ENCODE measurements around the gene SLC7A6OS. TPM values are rescaled to one million over a fixed set of nuclear protein-coding genes. Genes with fewer than 3 reads are reported as not detected.

Gene SLC7A6OS
- total and polyA plus RNA-seq, 5 donors = 7.9 to 13.4 (median 11.5) TPM

GRCh38 chr16:68343137-68343536 lies 32.4 kb upstream of the SLC7A6OS start:
- H3K27ac ChIP-seq (ENCODE audit: low read length) = no peak overlapping the region
- no peak for DNase-seq
- H3K9me3 ChIP-seq (ENCODE audit: control insufficient read depth, low read length) = no peaks in the 10 kb centered on the region
- no peaks in the 10 kb centered on the region for H3K4me1 ChIP-seq (ENCODE audit: control insufficient read depth, insufficient read depth, low read length)
- intact Hi-C loops (cut with DNase I) = no loop called here
- ATAC-seq = no peak
- no peak overlapping the region for H3K4me3 ChIP-seq (ENCODE audit: low read length)
- WGBS = 96% methylated on average over 7 of the region's 7 CpGs
- no peaks in the 10 kb centered on the region for H3K27me3 ChIP-seq (ENCODE audit: control insufficient read depth, insufficient read depth)

DNA sequence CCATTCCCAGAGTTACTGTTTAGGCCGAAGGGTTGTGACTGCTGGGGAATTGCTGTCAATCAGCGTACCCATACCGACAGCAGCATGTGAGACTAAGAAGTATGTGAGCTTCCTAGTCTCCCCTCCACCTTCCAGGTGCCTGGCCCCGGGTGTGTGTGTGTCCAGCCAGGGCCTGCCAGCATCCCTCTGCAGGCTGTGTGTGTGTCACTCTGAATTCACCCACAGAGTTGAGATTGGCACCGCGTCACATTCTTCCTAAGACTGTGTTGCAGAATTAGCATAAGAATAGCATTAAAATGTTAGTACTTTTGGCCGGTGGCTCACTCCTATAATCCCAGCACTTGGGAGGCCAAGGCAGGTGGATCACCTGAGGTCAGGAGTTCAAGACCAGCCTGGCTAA lies 31.9 kb upstream of the SLC7A6OS start:
- Histone ChIP-seq H3K27ac (ENCODE audit: low read length) (no peak overlapping the region), H3K4me1 (ENCODE audit: control insufficient read depth, insufficient read depth, low read length) (no peaks in the 10 kb centered on the region), H3K27me3 (ENCODE audit: control insufficient read depth, insufficient read depth) (no peaks in the 10 kb centered on the region), H3K4me3 (ENCODE audit: low read length) (no peak overlapping the region), H3K9me3 (ENCODE audit: control insufficient read depth, low read length) (no peaks in the 10 kb centered on the region)
- ATAC-seq (no peak), DNase-seq (no peak)
- WGBS = 90% methylated on average over 7 of the region's 7 CpGs
- intact Hi-C loops (cut with DNase I) = no loop called here

DNA sequence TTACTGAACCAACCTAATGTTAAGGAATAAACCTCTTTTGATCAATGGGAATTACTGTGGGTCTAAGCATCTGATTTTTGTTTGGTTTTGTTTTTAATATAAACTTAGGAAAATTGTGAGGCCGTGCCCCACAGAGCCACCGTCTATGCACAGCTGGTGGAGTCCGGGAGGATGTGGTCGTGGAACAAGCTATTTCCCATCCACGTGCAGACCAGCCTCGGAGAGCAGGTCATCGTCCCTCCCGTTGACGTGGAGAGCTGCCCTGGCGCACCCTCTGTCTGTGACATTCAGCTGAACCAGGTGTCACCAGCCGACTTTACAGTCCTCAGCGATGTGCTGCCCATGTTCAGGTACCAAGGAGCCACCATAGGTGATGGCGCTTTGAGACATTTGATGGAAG lies 28.5 kb upstream of the SLC7A6OS start:
- intact Hi-C loops (cut with DNase I) = no loop called here
- ATAC-seq (no peak), DNase-seq (no peak)
- H3K4me3 ChIP-seq (ENCODE audit: low read length) = no peak overlapping the region
- no peaks in the 10 kb centered on the region for H3K9me3 ChIP-seq (ENCODE audit: control insufficient read depth, low read length)
- 92% methylated on average over 13 of the region's 13 CpGs for WGBS
- no peaks in the 10 kb centered on the region for H3K27me3 ChIP-seq (ENCODE audit: control insufficient read depth, insufficient read depth)
- H3K27ac ChIP-seq (ENCODE audit: low read length) = no peak overlapping the region
- no peaks in the 10 kb centered on the region for H3K4me1 ChIP-seq (ENCODE audit: control insufficient read depth, insufficient read depth, low read length)

DNA sequence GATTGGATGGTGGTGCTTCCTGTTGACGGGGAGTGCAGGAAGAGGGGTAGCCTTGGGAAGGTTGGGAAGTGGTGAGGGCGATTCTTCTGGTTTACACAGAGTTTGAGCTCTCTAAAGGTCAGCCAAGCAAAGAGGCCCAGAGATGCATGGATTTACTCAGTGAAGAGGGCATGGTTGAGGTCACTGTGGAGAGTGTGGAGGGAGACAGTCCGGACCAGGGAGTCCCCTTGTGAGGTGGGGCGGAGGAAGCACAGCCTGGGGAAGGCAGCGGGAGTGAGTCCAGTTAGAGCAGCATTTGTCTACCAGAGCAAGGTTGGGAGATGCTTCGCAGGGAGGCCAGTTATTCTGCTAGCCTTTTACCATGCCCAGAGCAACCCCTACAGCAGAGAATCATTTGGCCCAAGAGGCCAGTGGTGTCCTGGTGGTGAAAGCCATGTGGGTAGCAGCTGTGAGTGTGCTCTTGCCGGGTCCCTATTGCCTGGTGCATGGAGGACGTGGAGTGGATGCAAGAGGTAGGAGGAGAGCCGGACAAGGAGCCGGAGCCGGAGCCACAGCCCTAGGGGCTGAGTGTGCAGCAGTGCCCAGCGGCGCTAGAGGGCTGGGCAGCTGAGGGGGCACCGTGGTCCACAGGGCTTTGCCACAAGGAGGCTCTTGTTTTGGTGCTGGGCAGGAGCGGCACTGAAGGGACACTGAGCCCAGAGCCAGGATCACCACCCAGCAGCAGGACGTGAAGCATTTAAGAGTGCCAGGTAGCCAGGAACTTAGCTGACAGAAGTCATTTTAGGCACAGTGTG lies 27.8 kb upstream of the SLC7A6OS start:
- no peaks in the 10 kb centered on the region for H3K9me3 ChIP-seq (ENCODE audit: control insufficient read depth, low read length)

GRCh38 chr16:68335175-68335574 lies 24.4 kb upstream of the SLC7A6OS start:
- 92% methylated on average over 5 of the region's 5 CpGs for WGBS

More for the DNA sequence above, 27.8 kb upstream of the SLC7A6OS start:
- Histone ChIP-seq H3K4me1 (ENCODE audit: control insufficient read depth, insufficient read depth, low read length) (no peaks in the 10 kb centered on the region), H3K27ac (ENCODE audit: low read length) (no peak overlapping the region), H3K27me3 (ENCODE audit: control insufficient read depth, insufficient read depth) (no peaks in the 10 kb centered on the region), H3K4me3 (ENCODE audit: low read length) (no peak overlapping the region)
- ATAC-seq (no peak), DNase-seq (no peak)
- intact Hi-C loops (cut with DNase I) = no loop called here
- 94% methylated on average over 16 of the region's 16 CpGs for WGBS

DNA sequence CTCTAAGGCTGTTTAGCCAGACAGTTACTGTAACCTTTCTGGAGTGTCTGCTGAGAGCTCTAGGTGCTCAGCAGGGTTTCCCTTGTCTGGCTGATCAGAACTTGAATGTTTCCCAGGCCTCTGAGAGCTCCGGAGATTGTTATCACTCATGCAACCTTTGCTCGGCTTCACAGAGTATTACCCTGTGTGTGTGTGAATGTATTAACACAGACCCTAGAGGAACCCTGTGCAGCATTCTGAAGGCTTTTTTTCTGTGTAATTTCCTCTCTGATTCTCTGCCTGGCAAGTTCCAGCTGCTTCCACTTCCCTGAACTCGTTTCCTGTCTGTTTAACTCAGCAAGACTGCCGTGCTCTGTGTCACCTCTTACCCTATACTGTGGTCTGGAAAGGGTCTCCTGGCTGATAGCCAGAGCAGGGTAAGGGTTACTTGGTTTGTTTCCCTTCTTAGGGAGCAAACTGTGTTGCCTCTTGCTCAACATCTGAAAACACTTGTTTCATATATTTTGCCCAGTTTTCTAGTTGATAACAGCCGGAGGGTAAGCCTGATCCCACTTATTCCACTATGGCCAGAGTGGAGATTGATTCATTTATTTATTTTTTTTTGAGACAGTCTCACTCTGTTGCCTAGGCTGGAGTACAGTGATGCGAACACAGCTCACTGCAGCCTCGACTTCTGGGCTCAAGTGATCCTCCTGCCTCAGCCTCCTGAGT lies 21.8 kb upstream of the SLC7A6OS start:
- H3K4me1 ChIP-seq (ENCODE audit: control insufficient read depth, insufficient read depth, low read length) = no peaks in the 10 kb centered on the region
- peak overlapping the region; percentile 44 for H3K27ac ChIP-seq (ENCODE audit: low read length)
- H3K27me3 ChIP-seq (ENCODE audit: control insufficient read depth, insufficient read depth) = no peaks in the 10 kb centered on the region
- ATAC-seq (peak; percentile 45 to 48), DNase-seq (no peak)
- 52% methylated on average over 7 of the region's 7 CpGs for WGBS
- no peaks in the 10 kb centered on the region for H3K9me3 ChIP-seq (ENCODE audit: control insufficient read depth, low read length)
- intact Hi-C loops (cut with DNase I) = no loop called here
- H3K4me3 ChIP-seq (ENCODE audit: low read length) = no peak overlapping the region

More at GRCh38 chr16:68335175-68335574, 24.4 kb upstream of the SLC7A6OS start:
- Histone ChIP-seq H3K9me3 (ENCODE audit: control insufficient read depth, low read length) (no peaks in the 10 kb centered on the region), H3K27ac (ENCODE audit: low read length) (no peak overlapping the region), H3K27me3 (ENCODE audit: control insufficient read depth, insufficient read depth) (no peaks in the 10 kb centered on the region), H3K4me1 (ENCODE audit: control insufficient read depth, insufficient read depth, low read length) (no peaks in the 10 kb centered on the region), H3K4me3 (ENCODE audit: low read length) (no peak overlapping the region)
- ATAC-seq = no peak
- intact Hi-C loops (cut with DNase I) = no loop called here
- DNase-seq = no peak

DNA sequence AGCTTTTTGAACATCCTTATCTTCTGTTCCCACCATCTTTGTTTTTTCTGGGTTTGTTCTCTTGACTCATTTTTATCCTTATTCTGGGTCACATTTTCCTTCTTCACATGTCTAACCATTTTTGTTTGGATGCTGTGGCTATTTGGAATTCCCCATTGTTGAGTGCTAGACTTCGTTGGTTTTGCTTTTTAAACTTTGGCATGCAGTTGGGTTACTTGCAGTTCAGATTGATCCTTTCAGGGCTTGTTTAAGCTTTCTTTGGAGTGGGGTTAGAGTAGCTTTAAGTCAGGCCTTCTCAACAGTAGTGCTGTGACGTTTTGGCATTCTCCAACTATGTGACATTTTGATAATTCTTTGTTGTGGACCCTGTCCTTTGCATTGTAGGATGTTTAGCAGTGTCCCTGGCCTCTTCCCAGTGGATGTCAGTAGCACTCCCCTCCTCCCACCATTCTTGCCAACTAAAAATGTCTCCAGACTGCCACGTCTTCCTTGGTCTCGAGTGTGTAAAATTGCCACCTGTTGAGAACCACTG lies 21.2 kb upstream of the SLC7A6OS start:
- Histone ChIP-seq H3K9me3 (ENCODE audit: control insufficient read depth, low read length) (no peaks in the 10 kb centered on the region), H3K27ac (ENCODE audit: low read length) (peak overlapping the region; percentile 44), H3K27me3 (ENCODE audit: control insufficient read depth, insufficient read depth) (no peaks in the 10 kb centered on the region), H3K4me3 (ENCODE audit: low read length) (no peak overlapping the region), H3K4me1 (ENCODE audit: control insufficient read depth, insufficient read depth, low read length) (no peaks in the 10 kb centered on the region)
- ATAC-seq (no peak), DNase-seq (no peak)
- WGBS = 24% methylated on average over 4 of the region's 4 CpGs
- intact Hi-C loops (cut with DNase I) = no loop called here

GRCh38 chr16:68328860-68329390 lies 18.2 kb upstream of the SLC7A6OS start:
- no peak overlapping the region for H3K4me3 ChIP-seq (ENCODE audit: low read length)
- no peak overlapping the region for H3K27ac ChIP-seq (ENCODE audit: low read length)
- 40% methylated on average over 3 of the region's 3 CpGs for whole genome bisulfite sequencing
- intact Hi-C loops (cut with DNase I) = loop anchor here (1.0 to 5.0 kb wide), 3 partner anchors 67 to 87 kb away; partner anchors contain the start of gene SLC7A6 (in 3 of the 4)
- H3K4me1 ChIP-seq (ENCODE audit: control insufficient read depth, insufficient read depth, low read length) = no peaks in the 10 kb centered on the region
- H3K27me3 ChIP-seq (ENCODE audit: control insufficient read depth, insufficient read depth) = no peaks in the 10 kb centered on the region
- no peaks in the 10 kb centered on the region for H3K9me3 ChIP-seq (ENCODE audit: control insufficient read depth, low read length)
- ATAC-seq (no peak), DNase-seq (no peak)

DNA sequence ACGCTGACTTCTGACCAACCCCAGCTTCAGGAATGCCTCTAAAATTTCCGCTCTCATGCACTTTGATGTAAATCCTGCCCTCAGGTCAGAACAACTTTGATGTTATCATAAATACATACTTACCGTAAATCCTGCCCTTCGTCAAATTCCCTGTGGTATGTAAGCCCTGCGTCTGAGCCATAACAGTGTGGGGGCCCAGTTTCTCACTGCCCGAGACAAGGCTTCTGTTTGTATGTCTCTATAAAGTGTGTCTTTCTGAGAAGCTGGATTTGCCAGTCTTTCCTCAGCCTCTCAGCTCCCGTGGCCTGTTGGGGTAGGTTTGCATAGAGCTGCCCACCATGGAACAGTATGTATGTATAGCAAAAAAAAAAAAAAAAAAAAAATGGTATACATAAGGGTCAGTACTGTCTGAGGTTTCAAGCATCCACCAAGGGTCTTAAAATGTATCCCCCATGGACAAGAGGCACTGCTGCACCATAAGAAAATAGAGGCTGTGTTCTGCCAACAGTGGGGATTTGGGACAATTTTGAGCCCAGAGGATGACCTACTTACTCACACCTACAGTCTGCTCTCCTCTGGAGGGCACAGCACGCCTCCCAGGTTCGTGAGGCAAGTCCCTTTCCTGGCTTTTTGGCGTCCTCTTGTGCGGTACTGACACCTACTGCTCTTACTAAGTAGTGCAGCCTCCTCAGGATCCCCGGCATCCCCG lies 17.6 kb upstream of the SLC7A6OS start:
- 42% methylated on average over 13 of the region's 13 CpGs for WGBS
- intact Hi-C loops (cut with DNase I) = loop anchor here (1.0 to 5.0 kb wide), 3 partner anchors 66 to 86 kb away; partner anchors contain the start of gene SLC7A6 (in 3 of the 4)
- Histone ChIP-seq H3K27ac (ENCODE audit: low read length) (no peak overlapping the region), H3K9me3 (ENCODE audit: control insufficient read depth, low read length) (no peaks in the 10 kb centered on the region), H3K27me3 (ENCODE audit: control insufficient read depth, insufficient read depth) (no peaks in the 10 kb centered on the region), H3K4me1 (ENCODE audit: control insufficient read depth, insufficient read depth, low read length) (no peaks in the 10 kb centered on the region), H3K4me3 (ENCODE audit: low read length) (no peak overlapping the region)
- DNase-seq (peak; percentile 66 to 87 (median 84)), ATAC-seq (peak; percentile 90 to 94)

DNA sequence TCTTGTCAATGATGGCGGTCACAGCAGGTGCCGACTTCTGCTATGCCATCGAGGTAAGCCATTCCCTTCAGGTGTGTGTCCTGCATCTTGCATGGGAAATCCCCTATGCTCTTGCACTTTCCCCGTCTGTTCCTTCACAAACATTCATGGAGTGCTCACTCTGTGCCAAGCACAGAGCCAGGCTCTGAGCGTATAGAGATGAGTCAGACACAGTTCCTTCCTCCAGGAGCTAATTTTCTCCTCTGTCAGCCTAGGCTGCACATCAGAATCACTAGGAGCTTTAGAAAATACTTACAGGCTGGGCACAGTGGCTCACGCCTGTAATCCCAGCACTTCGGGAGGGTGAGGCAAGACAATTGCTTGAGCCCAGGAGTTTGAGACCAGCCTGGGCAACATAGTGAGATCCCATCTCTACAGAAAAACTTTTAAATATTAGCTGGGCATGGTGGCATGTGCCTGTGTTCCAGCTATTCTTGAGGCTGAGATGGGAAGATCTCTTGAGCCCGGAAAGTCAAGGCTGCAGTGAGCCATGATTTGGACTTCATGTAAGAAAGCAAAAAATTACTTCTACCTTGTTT lies 14.1 kb upstream of the SLC7A6OS start:
- WGBS = 90% methylated on average over 8 of the region's 8 CpGs
- no peaks in the 10 kb centered on the region for H3K27me3 ChIP-seq (ENCODE audit: control insufficient read depth, insufficient read depth)
- intact Hi-C loops (cut with DNase I) = loop anchor here (5.0 kb wide), 2 partner anchors 63 to 83 kb away; partner anchors contain the start of gene SLC7A6 (in 3 of the 4)
- no peak overlapping the region for H3K27ac ChIP-seq (ENCODE audit: low read length)
- no peaks in the 10 kb centered on the region for H3K4me1 ChIP-seq (ENCODE audit: control insufficient read depth, insufficient read depth, low read length)
- no peak overlapping the region for H3K4me3 ChIP-seq (ENCODE audit: low read length)
- ATAC-seq (no peak), DNase-seq (no peak)
- H3K9me3 ChIP-seq (ENCODE audit: control insufficient read depth, low read length) = no peaks in the 10 kb centered on the region
